Chondrocyte (in vitro differentiated cells): ENCODE measurements around the gene TCF19. TPM values are rescaled to one million over a fixed set of nuclear protein-coding genes. Genes with fewer than 3 reads are reported as not detected.
A peak's percentile ranks its signal among the peaks of the same experiment; 100 is the strongest.

Experiments
- DNase-seq: peaks from one replicate; pipeline ENCODE4 v3.0.0; 2021; ENCODE audit warnings: mixed read lengths, low spot score
- H3K27ac Mint-ChIP-seq: one replicate; pipeline ENCODE4 v1.8.0; 2021; ENCODE audit warnings: mild to moderate bottlenecking, moderate library complexity, mixed read lengths; ENCODE audit not compliant: unreplicated experiment
- H3K27me3 Mint-ChIP-seq: 2 replicates; pipeline ENCODE4 v1.8.0; 2021; ENCODE audit warnings: low read depth, mixed read lengths
- H3K36me3 Mint-ChIP-seq: 2 replicates; pipeline ENCODE4 v1.8.0; 2021; ENCODE audit warnings: low read depth, mixed read lengths
- H3K4me1 Mint-ChIP-seq: 2 replicates; pipeline ENCODE4 v1.8.0; 2021; ENCODE audit warnings: low read depth, mild to moderate bottlenecking, mixed read lengths
- H3K4me3 Mint-ChIP-seq: one replicate; pipeline ENCODE4 v1.8.0; 2021; ENCODE audit warnings: mild to moderate bottlenecking, moderate library complexity, mixed read lengths; ENCODE audit not compliant: unreplicated experiment
- H3K9me3 Mint-ChIP-seq: 2 replicates; pipeline ENCODE4 v1.8.0; 2021; ENCODE audit warnings: low read depth, mixed read lengths
- total RNA-seq: library from RNA; stranded (reverse); gene quantifications from 3 replicates; pipeline ENCODE4 v1.2.1, GENCODE V29; 2021
- TF ChIP-seq, protein P1 (sequence below): fragments of 200-600 bp; sonication (generic); IDR thresholded peaks from 2 replicates; pipeline ENCODE4 v1.5.0; 2021; ENCODE audit warnings: antibody characterized with exemption, mild to moderate bottlenecking, moderate library complexity

Gene TCF19
- total RNA-seq, 1 donor from 2014 or later, result 7.4 TPM

DNA sequence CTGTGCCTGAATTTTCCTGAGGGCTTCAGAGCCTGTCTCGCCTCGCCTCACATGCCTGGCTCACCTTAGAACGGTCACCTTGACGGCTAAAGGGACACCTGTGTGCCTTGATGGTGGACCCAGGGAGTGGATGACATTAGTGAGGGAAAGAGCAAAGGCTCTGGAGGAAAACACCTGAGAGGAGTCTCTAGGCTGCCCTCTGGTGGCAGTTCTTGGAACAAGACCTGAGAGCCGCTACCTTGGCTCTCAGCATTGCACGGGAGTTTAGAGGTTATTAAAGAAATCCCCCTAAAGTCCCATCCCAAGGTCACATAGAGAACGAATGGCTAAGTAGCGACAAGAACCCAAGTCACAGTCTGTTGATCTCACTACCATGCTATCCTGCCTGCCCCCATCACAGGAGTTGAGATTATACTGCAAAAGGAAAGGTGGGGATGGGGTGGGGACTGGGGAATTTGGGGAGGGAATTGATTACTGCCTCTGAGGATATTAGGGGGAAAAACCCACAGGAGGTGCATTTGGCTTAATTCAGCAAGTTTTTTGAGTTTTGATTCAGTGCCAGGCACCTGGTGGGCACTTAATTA, 30.2 kb upstream of the TCF19 start:
- Mint-ChIP-seq H3K4me1 (peaks cover 37% of the 10 kb centered on the region), H3K36me3 (no peaks in the 10 kb centered on the region), H3K4me3 (no peak overlapping the region), H3K9me3 (no peaks in the 10 kb centered on the region), H3K27me3 (peaks cover 8% of the 10 kb centered on the region), H3K27ac (no peak overlapping the region)
- TF ChIP-seq, protein P1, sequence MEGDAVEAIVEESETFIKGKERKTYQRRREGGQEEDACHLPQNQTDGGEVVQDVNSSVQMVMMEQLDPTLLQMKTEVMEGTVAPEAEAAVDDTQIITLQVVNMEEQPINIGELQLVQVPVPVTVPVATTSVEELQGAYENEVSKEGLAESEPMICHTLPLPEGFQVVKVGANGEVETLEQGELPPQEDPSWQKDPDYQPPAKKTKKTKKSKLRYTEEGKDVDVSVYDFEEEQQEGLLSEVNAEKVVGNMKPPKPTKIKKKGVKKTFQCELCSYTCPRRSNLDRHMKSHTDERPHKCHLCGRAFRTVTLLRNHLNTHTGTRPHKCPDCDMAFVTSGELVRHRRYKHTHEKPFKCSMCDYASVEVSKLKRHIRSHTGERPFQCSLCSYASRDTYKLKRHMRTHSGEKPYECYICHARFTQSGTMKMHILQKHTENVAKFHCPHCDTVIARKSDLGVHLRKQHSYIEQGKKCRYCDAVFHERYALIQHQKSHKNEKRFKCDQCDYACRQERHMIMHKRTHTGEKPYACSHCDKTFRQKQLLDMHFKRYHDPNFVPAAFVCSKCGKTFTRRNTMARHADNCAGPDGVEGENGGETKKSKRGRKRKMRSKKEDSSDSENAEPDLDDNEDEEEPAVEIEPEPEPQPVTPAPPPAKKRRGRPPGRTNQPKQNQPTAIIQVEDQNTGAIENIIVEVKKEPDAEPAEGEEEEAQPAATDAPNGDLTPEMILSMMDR, result peak; percentile 92
- no peak for DNase-seq

GRCh38 chr6:31129130-31129529, 29.3 kb upstream of the TCF19 start:
- Mint-ChIP-seq H3K4me3 (no peak overlapping the region), H3K27ac (no peak overlapping the region), H3K4me1 (peaks cover 27% of the 10 kb centered on the region), H3K27me3 (peaks cover 8% of the 10 kb centered on the region), H3K36me3 (no peaks in the 10 kb centered on the region), H3K9me3 (no peaks in the 10 kb centered on the region)
- TF ChIP-seq, protein P1, result no peak
- DNase-seq, result no peak

DNA sequence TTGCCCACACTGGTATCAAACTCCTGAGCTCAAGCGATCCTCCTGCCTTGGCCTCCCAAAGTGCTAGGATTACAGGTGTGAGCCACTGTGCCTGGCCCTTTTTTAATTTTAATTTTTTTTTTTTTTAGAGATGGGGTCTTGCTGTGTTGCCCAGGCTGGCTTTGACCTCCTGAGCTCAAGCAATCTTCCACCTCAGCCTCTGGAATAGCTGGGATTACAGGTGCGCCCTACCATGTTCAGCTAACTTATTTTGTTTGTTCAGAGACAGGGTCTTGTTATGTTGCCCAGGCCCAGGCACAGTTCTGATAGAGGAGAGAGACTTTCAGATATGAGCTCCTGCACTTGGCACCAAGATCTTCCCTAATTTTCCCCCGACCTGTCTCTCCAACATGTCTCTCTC, 27.6 kb upstream of the TCF19 start:
- TF ChIP-seq, protein P1, result no peak
- Mint-ChIP-seq H3K27ac (no peak overlapping the region), H3K27me3 (peaks cover 8% of the 10 kb centered on the region), H3K9me3 (no peaks in the 10 kb centered on the region), H3K4me3 (no peak overlapping the region), H3K36me3 (no peaks in the 10 kb centered on the region), H3K4me1 (peaks cover 15% of the 10 kb centered on the region)
- DNase-seq, result no peak

GRCh38 chr6:31131595-31131994, 26.8 kb upstream of the TCF19 start:
- Mint-ChIP-seq H3K36me3 (no peaks in the 10 kb centered on the region), H3K9me3 (no peaks in the 10 kb centered on the region), H3K27ac (no peak overlapping the region), H3K27me3 (peaks cover 8% of the 10 kb centered on the region), H3K4me3 (no peak overlapping the region), H3K4me1 (peaks cover 7% of the 10 kb centered on the region)
- no peak for DNase-seq
- TF ChIP-seq, protein P1, result no peak

DNA sequence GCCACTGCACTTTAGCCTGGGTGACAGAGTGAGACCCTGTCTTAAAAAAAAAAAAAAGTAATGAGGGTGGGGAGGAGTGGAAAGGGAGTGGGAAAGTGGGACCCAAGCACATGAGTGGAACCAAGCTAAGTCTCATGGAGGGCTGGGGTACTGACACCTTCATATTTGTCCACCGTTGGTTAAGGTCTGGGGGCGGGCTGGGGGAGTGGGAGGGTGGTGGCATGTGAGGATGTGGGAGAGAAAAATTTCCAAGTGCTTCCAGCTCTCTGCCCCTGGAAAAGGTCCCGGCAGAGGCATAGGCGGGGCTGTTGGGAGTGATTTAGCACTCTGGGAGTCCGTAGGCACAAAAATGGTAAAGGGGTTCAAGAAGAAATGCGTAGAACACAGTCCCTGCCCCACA, 25.6 kb upstream of the TCF19 start:
- TF ChIP-seq, protein P1, result no peak
- Mint-ChIP-seq H3K4me3 (no peak overlapping the region), H3K27me3 (peaks cover 7% of the 10 kb centered on the region), H3K9me3 (no peaks in the 10 kb centered on the region), H3K4me1 (peaks cover 9% of the 10 kb centered on the region), H3K36me3 (no peaks in the 10 kb centered on the region), H3K27ac (no peak overlapping the region)
- no peak for DNase-seq
